T-helper 17 cell (primary cell): ENCODE results near the gene KCNMB4. TPM values are rescaled to one million over a fixed set of nuclear protein-coding genes. Genes with fewer than 3 reads are reported as not detected.

ENCODE experiments used
- ATAC-seq: fragments of 150-1000 bp; cut with Tn5 transposase; 2 replicates; pipeline ENCODE4 v1.10.0; 2021; ENCODE audit warnings: mild to moderate bottlenecking, moderate library complexity
- DNase-seq, 3 donors: peaks; one replicate each; pipeline versions ENCODE4 v3.0.0 to v3.0.0-alpha.2; 2020 to 2021
- H3K9me3 ChIP-seq: one replicate; pipeline ENCODE4 v1.7.0; 2013; ENCODE audit warnings: low read length, mild to moderate bottlenecking; ENCODE audit not compliant: control insufficient read depth, poor library complexity, severe bottlenecking
- H3K27ac Mint-ChIP-seq: one replicate; pipeline ENCODE4 v1.8.0; 2022; ENCODE audit warnings: mild to moderate bottlenecking, moderate library complexity, mixed read lengths
- H3K27me3 Mint-ChIP-seq: one replicate; pipeline ENCODE4 v1.8.0; 2022; ENCODE audit warnings: mixed read lengths
- H3K36me3 Mint-ChIP-seq: one replicate; pipeline ENCODE4 v1.8.0; 2022; ENCODE audit warnings: low read depth, mixed read lengths
- H3K4me1 Mint-ChIP-seq: one replicate; pipeline ENCODE4 v1.8.0; 2022; ENCODE audit warnings: mild to moderate bottlenecking, mixed read lengths
- H3K4me3 Mint-ChIP-seq: one replicate; pipeline ENCODE4 v1.8.0; 2022; ENCODE audit warnings: mild to moderate bottlenecking, moderate library complexity, mixed read lengths
- total RNA-seq, 4 donors: library from RNA in 2 of 4; stranded (reverse) in 2 of 4; gene quantifications; one replicate each; pipeline ENCODE4 v1.2.3 and lab custom pipeline; 2022 to 2026

KCNMB4 gene, protein sequence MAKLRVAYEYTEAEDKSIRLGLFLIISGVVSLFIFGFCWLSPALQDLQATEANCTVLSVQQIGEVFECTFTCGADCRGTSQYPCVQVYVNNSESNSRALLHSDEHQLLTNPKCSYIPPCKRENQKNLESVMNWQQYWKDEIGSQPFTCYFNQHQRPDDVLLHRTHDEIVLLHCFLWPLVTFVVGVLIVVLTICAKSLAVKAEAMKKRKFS
- under 1 TPM; 0.26 to 0.75 TPM for total RNA-seq
- 3.0 to 3.4 reads per million in 2 donors for total RNA-seq (lab: John Stamatoyannopoulos, UW)

DNA sequence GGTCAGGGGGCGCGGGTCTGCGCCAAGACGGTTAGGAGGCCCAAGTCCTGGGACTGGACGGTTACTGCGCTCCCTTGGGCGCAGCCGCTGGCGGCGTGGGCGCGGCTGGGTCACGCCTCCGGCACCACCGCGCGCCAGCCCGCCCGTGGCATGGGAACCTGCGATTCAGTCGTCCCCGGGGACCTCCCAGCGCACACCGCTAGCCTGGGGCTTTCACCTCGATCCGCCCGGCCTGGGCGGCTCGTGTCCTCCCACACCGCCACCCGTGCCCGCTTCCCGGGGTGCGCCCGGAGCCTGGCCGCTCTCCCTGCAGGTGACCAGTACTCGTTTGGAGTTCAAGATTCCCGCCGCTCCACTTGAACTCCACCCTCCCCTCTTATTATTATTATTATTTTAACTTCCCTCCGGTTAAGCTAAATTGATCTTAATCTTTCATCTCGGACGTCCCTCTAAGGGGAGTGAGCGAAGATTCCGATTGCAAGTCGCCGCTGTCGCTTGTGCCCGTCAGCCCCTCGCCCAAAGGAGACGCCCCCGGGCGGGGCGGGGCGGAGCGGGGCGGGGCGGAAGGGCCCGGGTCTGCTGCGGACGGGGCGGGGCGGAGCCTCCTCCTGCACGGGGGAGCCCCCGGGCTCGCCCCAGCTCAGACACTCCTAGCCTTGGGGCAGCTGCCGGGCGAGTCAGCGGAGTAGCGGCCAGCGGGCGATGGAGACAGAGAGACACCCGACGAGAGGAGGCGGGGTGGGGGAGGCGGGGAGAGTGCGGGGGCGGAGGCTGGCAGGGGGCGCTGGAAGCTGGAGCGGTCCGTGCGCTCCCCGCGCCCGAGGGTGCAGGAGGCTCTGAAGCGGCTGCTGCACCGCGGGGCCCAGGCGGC, at the start of gene KCNMB4:
KCNMB4 (plus strand) TSS at position 643 of the 871 bp plus-strand sequence. CDS start 445 bp downstream, outside the sequence.
- H3K4me3 Mint-ChIP-seq = peak within 1 kb of the TSS; percentile 96
- peaks cover 7% of the 10 kb centered on the region for H3K4me1 Mint-ChIP-seq
- H3K27ac Mint-ChIP-seq = peak within 1 kb of the TSS; percentile 81
- H3K27me3 Mint-ChIP-seq = peaks cover 9% of the 10 kb centered on the region
- peak; percentile 50 to 75 (median 74) for DNase-seq
- peak; percentile 79 for ATAC-seq
- no peaks in the 10 kb centered on the region for H3K9me3 ChIP-seq
- no peaks in the 10 kb centered on the region for H3K36me3 Mint-ChIP-seq

DNA sequence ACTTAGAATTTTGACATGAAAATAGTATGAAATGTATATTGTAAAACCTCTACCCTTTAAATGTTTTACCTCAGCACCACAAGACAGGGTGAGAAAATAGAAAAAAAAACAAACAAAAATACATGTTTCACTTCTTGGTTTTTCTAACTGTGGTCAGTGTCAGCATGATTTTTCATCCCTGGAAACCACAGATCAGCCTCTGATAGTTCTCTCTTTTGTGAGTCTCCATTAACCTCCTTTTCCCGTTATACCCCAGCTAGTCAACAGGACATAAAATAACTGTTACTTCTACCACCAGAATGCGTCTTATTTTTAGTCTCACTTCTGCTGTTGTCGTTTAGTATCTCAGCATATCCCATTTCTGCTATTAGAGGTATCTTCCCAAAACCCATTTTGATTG, 48.3 kb upstream of the KCNMB4 start:
- H3K4me3 Mint-ChIP-seq = peak overlapping the region; percentile 19
- ATAC-seq = peak; percentile 41
- DNase-seq = no peak

DNA sequence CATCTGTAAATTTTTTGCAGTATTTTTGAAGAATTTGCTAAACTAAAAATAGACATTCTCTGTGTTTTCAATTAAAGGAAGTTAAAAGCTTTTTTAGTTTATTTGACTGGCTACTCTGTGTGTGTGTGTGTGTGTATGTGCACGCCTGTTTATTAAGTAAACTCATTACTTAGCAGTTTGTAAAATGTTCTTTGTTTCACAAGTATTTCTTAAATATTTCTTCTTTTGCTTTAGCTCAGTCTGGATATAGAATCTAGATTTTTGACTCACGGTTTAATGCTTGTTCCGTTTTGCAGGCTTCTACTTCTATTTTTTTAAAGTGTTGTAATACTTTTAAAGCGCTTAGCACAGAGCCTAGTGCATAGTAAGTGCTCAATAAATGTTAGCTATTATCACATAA, 46.5 kb upstream of the KCNMB4 start:
- Mint-ChIP-seq H3K36me3 (peaks cover 10% of the 10 kb centered on the region), H3K4me1 (peaks cover 33% of the 10 kb centered on the region)
- ATAC-seq = no peak

More for the DNA sequence above, 48.3 kb upstream of the KCNMB4 start:
- Mint-ChIP-seq H3K27me3 (no peaks in the 10 kb centered on the region), H3K27ac (peak overlapping the region; percentile 19), H3K36me3 (peaks cover 8% of the 10 kb centered on the region), H3K4me1 (peaks cover 39% of the 10 kb centered on the region)
- no peaks in the 10 kb centered on the region for H3K9me3 ChIP-seq

DNA sequence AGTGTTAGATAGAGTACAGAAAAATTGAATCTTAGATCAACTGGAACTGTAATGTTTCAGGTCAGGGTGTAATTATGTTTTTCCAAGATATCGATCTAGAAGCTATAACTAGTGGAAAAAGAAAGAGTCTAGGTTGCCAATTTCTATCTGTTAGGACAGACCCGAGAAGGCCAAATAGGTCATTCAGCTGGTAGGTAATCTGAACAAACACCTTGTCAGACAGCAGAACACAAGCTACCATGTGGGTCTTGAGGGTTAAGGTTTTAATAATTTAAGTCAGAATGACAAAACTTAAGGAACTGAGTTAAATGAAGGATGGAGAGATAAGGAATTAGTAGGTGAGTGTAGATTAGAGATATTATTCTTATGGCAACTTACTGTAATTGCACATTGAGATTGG, 44.9 kb upstream of the KCNMB4 start:
- Mint-ChIP-seq H3K4me3 (no peak overlapping the region), H3K36me3 (peaks cover 8% of the 10 kb centered on the region), H3K4me1 (peaks cover 28% of the 10 kb centered on the region), H3K27me3 (no peaks in the 10 kb centered on the region), H3K27ac (no peak overlapping the region)
- ATAC-seq = no peak
- H3K9me3 ChIP-seq = no peaks in the 10 kb centered on the region
- no peak for DNase-seq

More for the DNA sequence above, 46.5 kb upstream of the KCNMB4 start:
- Mint-ChIP-seq H3K27ac (no peak overlapping the region), H3K27me3 (no peaks in the 10 kb centered on the region), H3K4me3 (no peak overlapping the region)
- no peaks in the 10 kb centered on the region for H3K9me3 ChIP-seq
- no peak for DNase-seq

DNA sequence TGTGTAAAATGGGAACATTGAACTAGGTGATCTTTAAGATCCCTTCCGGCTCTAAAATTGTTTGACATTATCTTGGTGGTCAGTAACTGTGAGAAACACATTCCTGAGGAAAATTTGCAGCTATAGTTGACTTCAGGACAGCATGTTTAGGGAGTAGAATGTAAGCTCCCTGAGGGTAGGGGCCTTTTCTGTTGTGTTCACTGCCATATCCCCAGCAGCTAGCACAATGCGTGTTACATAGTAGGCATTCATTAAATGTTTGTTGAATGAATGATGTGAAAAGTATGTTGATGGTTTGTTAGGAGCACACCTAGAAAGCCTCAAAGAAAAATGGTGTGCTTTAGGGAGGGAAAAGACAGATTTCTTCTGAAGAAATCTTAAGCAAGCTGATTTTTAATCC, 38.5 kb upstream of the KCNMB4 start:
- H3K4me3 Mint-ChIP-seq = no peak overlapping the region
- H3K9me3 ChIP-seq = no peaks in the 10 kb centered on the region
- peaks cover 4% of the 10 kb centered on the region for H3K36me3 Mint-ChIP-seq
- ATAC-seq (no peak), DNase-seq (no peak)
- H3K4me1 Mint-ChIP-seq = peaks cover 18% of the 10 kb centered on the region
- H3K27ac Mint-ChIP-seq = peak overlapping the region; percentile 0
- no peaks in the 10 kb centered on the region for H3K27me3 Mint-ChIP-seq

DNA sequence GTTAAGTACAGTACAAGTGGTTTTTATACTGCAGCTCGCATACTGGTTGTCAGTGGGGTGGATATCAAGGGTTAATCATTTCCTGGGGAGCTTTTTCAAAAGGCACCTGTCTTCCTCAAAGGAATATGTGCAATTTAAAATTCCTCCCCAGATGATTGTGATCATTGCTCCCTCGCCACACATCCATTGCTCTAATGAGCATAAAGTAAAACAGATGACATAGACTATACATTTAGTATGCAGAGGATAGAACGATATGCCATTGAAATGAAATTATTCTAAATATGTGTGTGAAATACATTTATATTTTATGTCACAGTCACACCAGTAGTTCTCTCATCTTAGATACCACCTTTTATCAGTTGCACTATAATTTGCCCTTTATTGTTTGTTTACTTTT, 36.4 kb upstream of the KCNMB4 start:
- Mint-ChIP-seq H3K4me3 (no peak overlapping the region), H3K36me3 (no peaks in the 10 kb centered on the region), H3K27me3 (no peaks in the 10 kb centered on the region), H3K27ac (no peak overlapping the region), H3K4me1 (peaks cover 10% of the 10 kb centered on the region)
- DNase-seq = no peak
- no peak for ATAC-seq
- no peaks in the 10 kb centered on the region for H3K9me3 ChIP-seq

DNA sequence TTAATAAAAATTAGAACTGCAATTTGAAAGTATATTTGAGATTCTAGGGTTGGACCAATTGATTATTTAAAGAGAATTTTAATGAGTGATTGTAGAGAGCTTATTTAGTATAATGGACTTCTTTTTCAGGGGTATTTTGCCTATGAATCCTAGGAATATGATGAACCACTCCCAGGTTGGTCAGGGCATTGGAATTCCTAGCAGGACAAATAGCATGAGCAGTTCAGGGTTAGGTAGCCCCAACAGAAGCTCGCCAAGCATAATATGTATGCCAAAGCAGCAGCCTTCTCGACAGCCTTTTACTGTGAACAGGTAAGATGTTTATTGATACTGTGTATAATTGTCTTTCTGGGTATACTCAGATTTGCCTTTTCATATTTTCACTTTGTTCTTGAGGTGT, 35.9 kb upstream of the KCNMB4 start:
- Mint-ChIP-seq H3K4me3 (no peak overlapping the region), H3K27ac (no peak overlapping the region), H3K27me3 (no peaks in the 10 kb centered on the region), H3K36me3 (no peaks in the 10 kb centered on the region), H3K4me1 (peaks cover 10% of the 10 kb centered on the region)
- H3K9me3 ChIP-seq = no peaks in the 10 kb centered on the region
- no peak for ATAC-seq
- DNase-seq = no peak

DNA sequence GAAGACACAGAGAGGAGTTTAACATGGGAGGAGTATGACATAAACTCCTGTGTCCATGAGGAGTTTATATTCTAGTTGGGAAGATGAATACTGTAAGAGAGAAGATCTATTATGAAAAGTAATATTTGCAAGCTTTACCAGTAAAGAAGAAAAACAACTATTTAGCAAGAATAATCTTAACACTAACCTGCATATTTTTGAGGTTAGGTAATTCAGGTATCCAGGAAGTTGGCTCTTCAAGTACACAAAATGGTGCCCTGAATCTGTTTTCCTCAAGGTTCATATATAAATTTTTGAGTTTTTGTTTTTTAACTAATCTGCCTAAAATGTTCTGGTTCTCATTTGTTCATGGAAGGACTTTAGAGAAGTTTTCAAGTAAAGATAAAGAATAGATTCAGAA, 33.9 kb upstream of the KCNMB4 start:
- H3K9me3 ChIP-seq = no peaks in the 10 kb centered on the region
- H3K36me3 Mint-ChIP-seq = peaks cover 2% of the 10 kb centered on the region
- H3K27ac Mint-ChIP-seq = peak overlapping the region; percentile 61
- H3K4me3 Mint-ChIP-seq = no peak overlapping the region
- H3K27me3 Mint-ChIP-seq = no peaks in the 10 kb centered on the region
- ATAC-seq (no peak), DNase-seq (no peak)
- peaks cover 10% of the 10 kb centered on the region for H3K4me1 Mint-ChIP-seq

DNA sequence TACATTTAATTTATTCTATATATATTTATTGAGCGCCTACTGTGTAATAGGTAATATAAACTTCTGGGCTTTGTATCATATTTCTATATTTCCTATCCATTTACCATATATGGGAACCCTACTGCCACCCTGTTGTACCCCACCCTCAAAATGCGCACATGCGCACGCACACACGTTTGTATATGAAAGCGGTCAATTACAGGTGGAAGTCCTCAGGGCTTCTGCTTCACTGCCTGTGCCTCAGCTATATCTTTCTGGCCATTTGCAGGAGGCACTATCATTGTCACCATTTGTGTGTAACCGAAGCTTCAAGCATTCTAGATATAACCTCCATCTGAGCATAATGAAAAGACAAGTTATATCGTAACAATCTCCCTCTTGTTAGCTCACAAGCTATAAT, 31.3 kb upstream of the KCNMB4 start:
- H3K27ac Mint-ChIP-seq = peak overlapping the region; percentile 14
- H3K4me3 Mint-ChIP-seq = no peak overlapping the region

DNA sequence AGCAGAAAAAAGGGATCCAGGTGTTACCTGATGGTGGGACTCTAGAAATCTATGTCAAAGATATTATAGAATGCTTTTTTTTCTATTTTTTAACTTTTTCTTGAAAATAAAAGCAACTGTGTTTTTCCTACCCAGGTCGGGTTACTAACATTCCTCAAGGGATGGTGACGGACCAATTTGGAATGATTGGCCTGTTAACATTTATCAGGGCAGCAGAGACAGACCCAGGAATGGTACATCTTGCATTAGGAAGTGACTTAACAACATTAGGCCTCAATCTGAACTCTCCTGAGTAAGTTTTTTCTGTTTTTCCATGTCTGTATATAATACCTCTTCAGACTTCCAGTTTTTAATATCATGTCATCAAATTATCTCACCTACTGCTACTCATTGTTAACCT, 27.6 kb upstream of the KCNMB4 start:
- ATAC-seq (no peak), DNase-seq (no peak)
- peaks cover 15% of the 10 kb centered on the region for H3K4me1 Mint-ChIP-seq
- H3K36me3 Mint-ChIP-seq = peaks cover 25% of the 10 kb centered on the region
- H3K4me3 Mint-ChIP-seq = no peak overlapping the region
- H3K27me3 Mint-ChIP-seq = no peaks in the 10 kb centered on the region
- no peaks in the 10 kb centered on the region for H3K9me3 ChIP-seq
- no peak overlapping the region for H3K27ac Mint-ChIP-seq

More for the DNA sequence above, 31.3 kb upstream of the KCNMB4 start:
- H3K27me3 Mint-ChIP-seq = no peaks in the 10 kb centered on the region
- peaks cover 11% of the 10 kb centered on the region for H3K36me3 Mint-ChIP-seq
- H3K9me3 ChIP-seq = no peaks in the 10 kb centered on the region
- DNase-seq (no peak), ATAC-seq (no peak)
- peaks cover 13% of the 10 kb centered on the region for H3K4me1 Mint-ChIP-seq

DNA sequence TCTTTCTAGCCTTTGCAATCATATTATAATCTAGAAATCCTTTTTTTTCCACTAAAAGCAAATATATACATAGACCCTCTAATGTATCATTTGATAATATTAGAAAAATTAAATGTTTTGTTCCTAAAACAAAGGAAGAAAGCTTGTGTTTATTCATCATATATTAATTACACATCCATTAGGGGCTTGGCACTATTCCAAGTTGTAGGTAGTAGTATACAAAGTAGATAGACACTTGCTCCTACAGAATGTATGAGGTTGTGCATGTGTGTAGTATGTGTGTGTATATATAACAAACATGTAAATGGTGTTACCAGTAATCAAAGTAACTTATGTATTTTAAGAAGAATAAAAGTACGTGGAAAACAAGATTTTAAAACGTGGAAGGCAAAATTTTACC, 15.0 kb upstream of the KCNMB4 start:
- no peak overlapping the region for H3K4me3 Mint-ChIP-seq
- no peaks in the 10 kb centered on the region for H3K36me3 Mint-ChIP-seq
- DNase-seq = no peak
- H3K27ac Mint-ChIP-seq = no peak overlapping the region
- H3K4me1 Mint-ChIP-seq = no peaks in the 10 kb centered on the region
- no peaks in the 10 kb centered on the region for H3K27me3 Mint-ChIP-seq
- ATAC-seq = no peak
- H3K9me3 ChIP-seq = no peaks in the 10 kb centered on the region

DNA sequence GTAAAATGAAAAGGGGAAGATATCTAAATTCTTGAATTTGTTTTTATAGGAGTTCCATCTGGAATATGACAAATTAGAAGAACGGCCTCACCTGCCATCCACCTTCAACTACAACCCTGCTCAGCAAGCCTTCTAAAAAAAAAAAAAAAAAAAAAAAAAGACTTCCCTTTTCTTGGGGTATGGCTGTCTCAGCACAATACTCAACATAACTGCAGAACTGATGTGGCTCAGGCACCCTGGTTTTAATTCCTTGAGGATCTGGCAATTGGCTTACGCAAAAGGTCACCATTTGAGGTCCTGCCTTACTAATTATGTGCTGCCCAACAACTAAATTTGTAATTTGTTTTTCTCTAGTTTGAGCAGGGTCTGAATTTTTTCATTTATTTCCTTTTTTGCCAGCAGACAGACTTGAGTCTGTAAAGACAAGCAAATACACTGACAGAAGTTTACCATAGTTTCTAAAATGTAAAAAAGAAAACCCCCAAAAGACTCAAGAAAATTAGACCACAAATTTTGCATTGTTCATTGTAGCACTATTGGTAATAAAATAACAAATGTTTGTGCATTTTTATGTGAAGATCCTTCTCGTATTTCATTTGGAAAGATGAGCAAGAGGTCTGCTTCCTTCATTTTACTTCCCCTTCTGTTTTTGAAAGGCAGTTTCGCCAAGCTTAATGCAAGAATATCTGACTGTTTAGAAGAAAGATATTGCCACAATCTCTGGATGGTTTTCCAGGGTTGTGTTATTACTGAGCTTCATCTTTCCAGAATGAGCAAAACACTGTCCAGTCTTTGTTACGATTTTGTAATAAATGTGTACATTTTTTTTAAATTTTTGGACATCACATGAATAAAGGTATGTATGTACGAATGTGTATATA, 12.1 kb upstream of the KCNMB4 start:
- no peak for ATAC-seq
- Mint-ChIP-seq H3K36me3 (no peaks in the 10 kb centered on the region), H3K27me3 (no peaks in the 10 kb centered on the region), H3K4me3 (no peak overlapping the region), H3K4me1 (peaks cover 2% of the 10 kb centered on the region), H3K27ac (no peak overlapping the region)
- no peaks in the 10 kb centered on the region for H3K9me3 ChIP-seq
- no peak for DNase-seq

DNA sequence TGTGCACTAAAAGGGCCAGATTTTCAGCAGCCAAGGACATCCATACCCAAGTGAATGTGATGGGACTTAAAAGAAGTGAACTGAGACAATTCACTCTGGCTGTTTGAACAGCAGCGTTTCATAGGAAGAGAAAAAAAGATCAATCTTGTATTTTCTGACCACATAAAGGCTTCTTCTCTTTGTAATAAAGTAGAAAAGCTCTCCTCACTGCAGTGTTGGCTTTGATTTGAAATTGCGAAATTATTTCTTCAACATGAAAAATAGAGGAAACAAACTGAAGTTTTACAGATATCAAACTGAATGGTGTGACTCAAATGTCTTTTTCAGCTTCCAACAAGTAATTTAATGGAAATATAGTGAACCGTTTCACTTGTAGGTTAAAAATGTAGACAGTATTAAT, 11.3 kb upstream of the KCNMB4 start:
- no peaks in the 10 kb centered on the region for H3K27me3 Mint-ChIP-seq
- H3K4me3 Mint-ChIP-seq = no peak overlapping the region
- H3K9me3 ChIP-seq = no peaks in the 10 kb centered on the region
- H3K27ac Mint-ChIP-seq = no peak overlapping the region
- ATAC-seq = no peak
- no peak for DNase-seq
- peaks cover 2% of the 10 kb centered on the region for H3K4me1 Mint-ChIP-seq
- no peaks in the 10 kb centered on the region for H3K36me3 Mint-ChIP-seq
